Measurements from ENCODE around the gene APOOL.
"Not testable (repeated sequence)": the region's sequence is repeated elsewhere in the genome, so short reads cannot be mapped to it uniquely, and the experiment has no call there.

GRCh38 chrX:85015351-85015750 is 11.7 kb downstream of the APOOL start:
- not testable (repeated sequence) for TF ChIP-seq EZH2phosphoT487 (IDR thresholded peaks at IDR 0.05; ENCODE audit: low read depth); CTCF (IDR thresholded peaks at IDR 0.05; ENCODE audit: low read depth, low read length)
